ENCODE results near the gene RBMS2. TPM values are rescaled to one million over a fixed set of nuclear protein-coding genes. Genes with fewer than 3 reads are reported as not detected.

RBMS2 gene
- polyA plus RNA-seq, 6 donors from 2014 or later: 0.03 to 6.0 (median 0.54) TPM

- DNase-seq (no peak), ATAC-seq (ENCODE audit: low read depth in 2 of 2) (no peak)
- Mint-ChIP-seq H3K27me3 (no peaks in the 10 kb centered on the region), H3K4me1 (peaks cover 11 to 32% (median 24%) of the 10 kb centered on the region in 3 donors), H3K9me3 (no peaks in the 10 kb centered on the region), H3K27ac (peak overlapping the region; percentile 95 to 99 (median 98)), H3K36me3 (peaks cover 12% of the 10 kb centered on the region in 2 donors), H3K4me3 (peak overlapping the region; percentile 79 to 98 (median 96))
Measured at GRCh38 chr12:56645201-56645716, 123.6 kb downstream of the RBMS2 start.

Other genes with a start within 250 kb of the RBMS2 start
- 10 to 100 TPM; 60.8 to 88.7 (median 72.1) TPM for gene CS, start 221.5 kb upstream of the RBMS2 start, polyA plus RNA-seq (ENCODE audit: low read depth in 6 of 6)
- gene CNPY2, start 205.8 kb upstream of the RBMS2 start, polyA plus RNA-seq (ENCODE audit: low read depth in 6 of 6): 100 to 1,000 TPM; 134 to 210 (median 152) TPM
- 10 to 100 TPM in 5 of 6 donors, 1 to 10 TPM in 1; 10.0 to 15.3 (median 13.6) TPM for gene PAN2, start 187.8 kb upstream of the RBMS2 start, polyA plus RNA-seq (ENCODE audit: low read depth in 6 of 6)
- gene IL23A, start 182.9 kb upstream of the RBMS2 start, polyA plus RNA-seq (ENCODE audit: low read depth in 6 of 6): 10 to 100 TPM in 4 of 6 donors, 1 to 10 TPM in 2; 8.0 to 15.6 (median 12.9) TPM
- 100 to 1,000 TPM; 119 to 150 (median 131) TPM for gene STAT2, start 161.7 kb upstream of the RBMS2 start, polyA plus RNA-seq (ENCODE audit: low read depth in 6 of 6)
- gene APOF, start 159.0 kb upstream of the RBMS2 start, polyA plus RNA-seq (ENCODE audit: low read depth in 6 of 6): not detected
- 10 to 100 TPM; 16.8 to 30.5 (median 25.8) TPM for gene TIMELESS, start 72.4 kb upstream of the RBMS2 start, polyA plus RNA-seq (ENCODE audit: low read depth in 6 of 6)
- not detected for gene MIP, start 67.2 kb upstream of the RBMS2 start, polyA plus RNA-seq (ENCODE audit: low read depth in 6 of 6)
- 1 to 10 TPM in 5 of 6 donors, under 1 TPM in 1; 0.59 to 2.6 (median 2.0) TPM for gene SPRYD4, start 53.2 kb upstream of the RBMS2 start, polyA plus RNA-seq (ENCODE audit: low read depth in 6 of 6)
- gene GLS2, start 33.7 kb upstream of the RBMS2 start, polyA plus RNA-seq (ENCODE audit: low read depth in 6 of 6): 1 to 10 TPM in 3 of 6 donors, under 1 TPM in 2, not detected in 1; 0.95 to 1.9 (median 1.6) TPM
- gene BAZ2A, start 108.5 kb downstream of the RBMS2 start, polyA plus RNA-seq (ENCODE audit: low read depth in 6 of 6): 10 to 100 TPM; 17.3 to 56.0 (median 33.5) TPM
- 1,000 to 10,000 TPM in 1 of 6 donors, 100 to 1,000 TPM in 5; 711 to 1,110 (median 809) TPM for gene ATP5F1B, start 124.2 kb downstream of the RBMS2 start, polyA plus RNA-seq (ENCODE audit: low read depth in 6 of 6)
- 100 to 1,000 TPM; 176 to 270 (median 203) TPM for gene PTGES3, start 166.5 kb downstream of the RBMS2 start, polyA plus RNA-seq (ENCODE audit: low read depth in 6 of 6)
- gene NACA, start 203.5 kb downstream of the RBMS2 start, polyA plus RNA-seq (ENCODE audit: low read depth in 6 of 6): 1,000 to 10,000 TPM in 5 of 6 donors, 100 to 1,000 TPM in 1; 936 to 1,276 (median 1,162) TPM
- gene PRIM1, start 230.5 kb downstream of the RBMS2 start, polyA plus RNA-seq (ENCODE audit: low read depth in 6 of 6): 10 to 100 TPM; 27.2 to 50.9 (median 37.5) TPM
- under 1 TPM in 5 of 6 donors, not detected in 1; 0.20 to 0.91 (median 0.60) TPM for gene HSD17B6, start 241.5 kb downstream of the RBMS2 start, polyA plus RNA-seq (ENCODE audit: low read depth in 6 of 6)

Measured in naive B cell (primary cell).